H1 (cell line): ENCODE measurements around the gene TWIST2. TPM values are rescaled to one million over a fixed set of nuclear protein-coding genes. Genes with fewer than 3 reads are reported as not detected.

Experiments
- CTCF ChIA-PET: fragments of 300-600 bp; sonication (Branson Sonifier 250); formaldehyde crosslinking; loops from one replicate; lab custom pipeline; 2021; ENCODE audit not compliant: partially characterized antibody; lab: Charles Lee
- POLR2A ChIA-PET: fragments of 300-600 bp; sonication (Branson Sonifier 250); formaldehyde crosslinking; loops from one replicate; lab custom pipeline; 2021; ENCODE audit warnings: inconsistent platforms; ENCODE audit not compliant: partially characterized antibody; lab: Charles Lee
- DNase-seq, 2 experiments: peaks; one replicate each; pipeline versions ENCODE4 v3.0.0 to v3.0.0-alpha.2; 2010 to 2022; ENCODE audit warnings: low spot score in 2 of 2, low read depth in 1 of 2, mixed read lengths in 1 of 2
- FAIRE-seq: peaks from 2 replicates; lab custom pipeline; 2011; peaks lifted over from hg19 to GRCh38; lab: Jason Lieb, UNC
- H2AFZ ChIP-seq: 2 replicates; pipeline ENCODE4 v1.8.1; 2012; ENCODE audit warnings: low read length, inconsistent platforms
- H2AK5ac ChIP-seq: 2 replicates; pipeline ENCODE4 v1.6.1; 2013; ENCODE audit warnings: low read depth, low read length
- H2BK120ac ChIP-seq: replicated peaks from 2 replicates; pipeline ENCODE3; 2013; ENCODE audit warnings: low read depth, low read length, inconsistent platforms
- H2BK12ac ChIP-seq: 2 replicates; pipeline ENCODE4 v1.6.1; 2013; ENCODE audit warnings: low read depth, low read length
- H2BK15ac ChIP-seq: 2 replicates; pipeline ENCODE4 v1.6.1; 2013; ENCODE audit warnings: low read length
- H2BK20ac ChIP-seq: 2 replicates; pipeline ENCODE4 v1.6.1; 2013; ENCODE audit warnings: low read length
- H2BK5ac ChIP-seq: 2 replicates; pipeline ENCODE4 v1.6.1; 2013; ENCODE audit warnings: low read depth, low read length
- H3K14ac ChIP-seq: 2 replicates; pipeline ENCODE4 v1.6.1; 2013; ENCODE audit warnings: inconsistent platforms; ENCODE audit not compliant: insufficient read length
- H3K18ac ChIP-seq: 2 replicates; pipeline ENCODE4 v1.6.1; 2013; ENCODE audit warnings: low read length; ENCODE audit errors: extremely low read depth
- H3K23ac ChIP-seq: 2 replicates; pipeline ENCODE4 v1.6.1; 2013; ENCODE audit warnings: inconsistent platforms; ENCODE audit not compliant: insufficient read length
- H3K23me2 ChIP-seq: 2 replicates; pipeline ENCODE4 v1.6.1; 2013; ENCODE audit warnings: low read depth, low read length
- H3K27ac ChIP-seq: 2 replicates; pipeline ENCODE4 v1.6.1; 2011; ENCODE audit warnings: low read depth, low read length, inconsistent platforms
- H3K27me3 ChIP-seq, 4 experiments: replicated peaks in 1 of 4; 1 replicate in 1 of 4; 2 replicates in 3 of 4; pipeline versions ENCODE4 v1.6.1 to v1.8.1; 2011 to 2013; ENCODE audit warnings: low read length in 3 of 4, mild to moderate bottlenecking in 3 of 4, inconsistent platforms in 2 of 4, mixed read lengths in 2 of 4, moderate library complexity in 1 of 4; ENCODE audit not compliant: control insufficient read depth in 3 of 4, insufficient read depth in 3 of 4; ENCODE audit errors: extremely low read depth in 1 of 4
- H3K36me3 ChIP-seq, 4 experiments: 2 replicates each; pipeline versions ENCODE4 v1.6.1 to v1.8.1; 2011 to 2013; ENCODE audit warnings: mild to moderate bottlenecking in 4 of 4, low read length in 3 of 4, moderate library complexity in 2 of 4, control low read depth in 1 of 4, inconsistent platforms in 1 of 4; ENCODE audit not compliant: insufficient read depth in 4 of 4, control insufficient read depth in 2 of 4
- H3K4ac ChIP-seq: replicated peaks from 2 replicates; pipeline ENCODE3; 2013; ENCODE audit warnings: low read length, low read depth, mixed read lengths, inconsistent platforms; ENCODE audit not compliant: insufficient read length
- H3K4me1 ChIP-seq, 4 experiments: replicated peaks in 1 of 4; 1 replicate in 1 of 4; 2 replicates in 3 of 4; pipeline versions ENCODE4 v1.6.1 to v1.8.1; 2011 to 2013; ENCODE audit warnings: low read length in 3 of 4, inconsistent platforms in 2 of 4, mixed read lengths in 1 of 4; ENCODE audit not compliant: insufficient read depth in 4 of 4, control insufficient read depth in 3 of 4
- H3K4me2 ChIP-seq, 2 experiments: 2 replicates each; pipeline versions ENCODE4 v1.6.1 to v1.8.1; 2011 to 2013; ENCODE audit warnings: low read depth in 2 of 2, low read length in 2 of 2, control low read depth in 1 of 2, inconsistent platforms in 1 of 2, mild to moderate bottlenecking in 1 of 2; ENCODE audit not compliant: insufficient read depth in 1 of 2
- H3K4me3 ChIP-seq, 4 experiments: fragments of 200-600, 300-600 bp in 1 of 4; sonication (generic), shearing (Covaris generic), sonication (Bioruptor Twin) in 1 of 4; 2 replicates each; pipeline versions ENCODE4 v1.5.1 to v1.8.1; 2011 to 2016; ENCODE audit warnings: low read length in 4 of 4, low read depth in 3 of 4, control low read depth in 2 of 4, inconsistent platforms in 2 of 4, mild to moderate bottlenecking in 2 of 4, mixed read lengths in 1 of 4, moderate library complexity in 1 of 4; ENCODE audit not compliant: insufficient read depth in 2 of 4; ENCODE audit errors: extremely low read depth in 1 of 4
- H3K56ac ChIP-seq: replicated peaks from 2 replicates; pipeline ENCODE3; 2013; ENCODE audit warnings: low read depth, mild to moderate bottlenecking, mixed read lengths, low read length, inconsistent platforms; ENCODE audit not compliant: insufficient read length
- H3K79me1 ChIP-seq: 2 replicates; pipeline ENCODE4 v1.6.1; 2013; ENCODE audit warnings: low read depth, low read length, control low read depth
- H3K79me2 ChIP-seq, 2 experiments: 2 replicates each; pipeline versions ENCODE4 v1.6.1 to v1.8.1; 2012 to 2013; ENCODE audit warnings: low read length in 2 of 2, mild to moderate bottlenecking in 2 of 2, inconsistent platforms in 1 of 2; ENCODE audit not compliant: insufficient read depth in 2 of 2, control insufficient read depth in 1 of 2
- H3K9ac ChIP-seq, 4 experiments: replicated peaks in 1 of 4; 1 replicate in 1 of 4; 2 replicates in 3 of 4; pipeline versions ENCODE4 v1.6.1 to v1.8.1; 2011 to 2013; ENCODE audit warnings: low read depth in 3 of 4, low read length in 3 of 4, control low read depth in 2 of 4, mild to moderate bottlenecking in 2 of 4, moderate library complexity in 2 of 4, inconsistent platforms in 1 of 4; ENCODE audit errors: extremely low read depth in 1 of 4
- H3K9me3 ChIP-seq, 2 experiments: 2 replicates each; pipeline versions ENCODE4 v1.6.1 to v1.8.1; 2012 to 2013; ENCODE audit warnings: mild to moderate bottlenecking in 2 of 2, moderate library complexity in 2 of 2, control low read depth in 1 of 2, inconsistent platforms in 1 of 2, low read depth in 1 of 2, low read length in 1 of 2, mixed read lengths in 1 of 2; ENCODE audit not compliant: insufficient read depth in 2 of 2
- H4K20me1 ChIP-seq, 2 experiments: replicated peaks in 1 of 2; 2 replicates each; pipeline versions ENCODE3 to v1.8.1; 2011 to 2013; ENCODE audit warnings: inconsistent platforms in 2 of 2, low read length in 2 of 2, mild to moderate bottlenecking in 1 of 2; ENCODE audit not compliant: insufficient read depth in 2 of 2, control insufficient read depth in 1 of 2
- H4K5ac ChIP-seq: 2 replicates; pipeline ENCODE4 v1.6.1; 2013; ENCODE audit warnings: low read length, low read depth, mixed read lengths, inconsistent platforms; ENCODE audit not compliant: insufficient read length
- H4K8ac ChIP-seq: 2 replicates; pipeline ENCODE4 v1.8.0; 2013; ENCODE audit warnings: mild to moderate bottlenecking, moderate library complexity, low read length, inconsistent platforms; ENCODE audit not compliant: insufficient read depth; ENCODE audit errors: extremely low read depth
- H4K91ac ChIP-seq: replicated peaks from 2 replicates; pipeline ENCODE3; 2013; ENCODE audit warnings: low read length, mixed read lengths, inconsistent platforms; ENCODE audit not compliant: insufficient read length
- CREB1 ChIP-seq: IDR thresholded peaks from 2 replicates; pipeline ENCODE4 v1.6.1; 2012; ENCODE audit warnings: inconsistent platforms
- GABPA ChIP-seq: IDR thresholded peaks from 2 replicates; pipeline ENCODE4 v1.6.1; 2011; ENCODE audit warnings: mild to moderate bottlenecking, low read length, moderate library complexity, borderline replicate concordance; ENCODE audit not compliant: insufficient read depth
- KDM5A ChIP-seq: fragments of 200-600 bp; IDR thresholded peaks from 2 replicates; pipeline ENCODE4 v1.7.1; 2012; ENCODE audit warnings: mild to moderate bottlenecking, low read length, inconsistent platforms, mixed read lengths
- MAFK ChIP-seq: IDR thresholded peaks from 2 replicates; pipeline ENCODE4 v1.6.1; 2012; ENCODE audit warnings: low read depth, mild to moderate bottlenecking, improper control_type of control experiment, low read length
- NANOG ChIP-seq: IDR thresholded peaks from 2 replicates; pipeline ENCODE4 v1.6.1; 2011; ENCODE audit warnings: low read length, low read depth, mild to moderate bottlenecking, inconsistent platforms; ENCODE audit not compliant: insufficient read depth, poor library complexity, severe bottlenecking
- RXRA ChIP-seq: IDR thresholded peaks from 2 replicates; pipeline ENCODE4 v1.6.1; 2011; ENCODE audit warnings: low read depth, mild to moderate bottlenecking, low read length, moderate library complexity; ENCODE audit not compliant: insufficient read depth
- SIN3A ChIP-seq, 2 experiments: IDR thresholded peaks in 1 of 2; conservative IDR thresholded peaks in 1 of 2; 2 replicates each; pipeline ENCODE4 v1.6.1; 2011 to 2012; ENCODE audit warnings: low read length in 2 of 2, improper control_type of control experiment in 1 of 2, low read depth in 1 of 2, mild to moderate bottlenecking in 1 of 2
- SIX5 ChIP-seq: IDR thresholded peaks from 2 replicates; pipeline ENCODE4 v1.6.1; 2011; ENCODE audit warnings: mild to moderate bottlenecking, low read depth, low read length
- TCF12 ChIP-seq: IDR thresholded peaks from 2 replicates; pipeline ENCODE4 v1.6.1; 2011; ENCODE audit warnings: low read depth, mild to moderate bottlenecking, low read length
- WGBS, 2 experiments: shearing (Covaris generic) in 1 of 2; methylation state at CpG; one replicate each; pipeline versions ENCODE4 v1.1.6 to v1.1.7; 2013 to 2015; ENCODE audit warnings: low lambda C conversion rate in 2 of 2, mixed read lengths in 2 of 2, inconsistent platforms in 1 of 2, low coverage in 1 of 2, missing lambda C conversion rate in 1 of 2; ENCODE audit not compliant: insufficient replicate concordance in 2 of 2, insufficient coverage in 1 of 2, insufficient read length in 1 of 2; ENCODE audit errors: extremely low coverage in 1 of 2, missing lambda C conversion rate in 1 of 2; 5-methylcytosine and 5-hydroxymethylcytosine counted together
- polyA plus RNA-seq, 7 experiments: library from polyadenylated mRNA; depleted of rRNA in 3 of 7; stranded (reverse) in 5 of 7; unstranded in 2 of 7; fragments of >200 nt in 5 of 7; fragments of 200-250 nt in 2 of 7; gene quantifications; 1 replicate in 5 of 7; 2 replicates in 1 of 7; 4 replicates in 1 of 7; pipeline versions ENCODE4 v1.2.1 to v1.2.3, GENCODE V29; 2011 to 2013; ENCODE audit warnings: missing spikeins in 2 of 7, mixed read lengths in 2 of 7
- total RNA-seq: library from RNA; stranded (reverse); fragmentation: NEBNext Ultra II Directional; extraction: Animal tissue kit (Norgen Biotek cat#: 25700); gene quantifications from 2 replicates; pipeline ENCODE4 v1.2.1, GENCODE V29; 2021
- TF ChIP-seq, protein P1 (sequence below), 3 experiments: IDR thresholded peaks; 1 replicate in 2 of 3; 2 replicates in 1 of 3; pipeline versions ENCODE4 v1.5.1 to v1.6.1; 2011; ENCODE audit warnings: low read length in 3 of 3, mild to moderate bottlenecking in 3 of 3, inconsistent platforms in 2 of 3, low read depth in 1 of 3, moderate library complexity in 1 of 3; ENCODE audit not compliant: insufficient read depth in 1 of 3; ENCODE audit errors: control extremely low read depth in 1 of 3

TWIST2 gene
- total and polyA plus RNA-seq, 2 of the 8 experiments (the other 6 are each of a cell fraction or from before 2014, with no cell fraction given) = 2.6 to 4.3 TPM

DNA sequence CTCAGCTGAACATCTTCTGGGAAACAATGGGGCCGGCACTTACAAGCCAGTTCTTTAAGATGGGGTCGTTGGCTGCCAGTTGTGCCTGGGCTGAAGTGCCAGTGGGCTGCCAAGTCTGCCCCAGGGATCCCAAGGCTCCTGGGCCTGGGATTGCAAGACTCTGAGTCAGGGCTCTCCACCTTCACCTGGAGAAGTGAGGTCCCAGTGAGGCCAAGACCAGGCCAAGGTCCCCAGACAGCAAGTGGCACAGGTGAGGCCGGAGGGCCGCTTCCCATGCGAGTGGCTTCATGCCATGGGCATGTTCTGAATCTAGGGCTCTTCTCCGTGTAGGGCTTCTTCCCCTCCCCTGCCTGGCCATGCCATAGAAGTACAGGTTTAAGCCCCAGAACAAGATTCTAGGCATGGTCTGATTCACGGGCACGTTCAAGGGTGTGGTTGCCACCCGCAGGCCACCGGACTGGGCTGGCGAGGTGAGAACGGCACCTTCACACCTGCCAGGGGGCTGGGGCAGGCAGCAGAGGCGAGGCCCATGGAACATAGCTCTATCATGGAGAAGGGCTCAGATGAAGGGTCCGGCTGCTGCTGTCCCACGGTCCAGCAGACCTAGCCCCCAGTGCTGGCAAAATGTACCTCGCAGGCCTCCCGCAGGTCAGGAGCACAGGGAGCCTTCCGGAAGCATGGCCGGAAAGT, 36.4 kb downstream of the TWIST2 start:
- no peak overlapping the region for H3K4ac ChIP-seq
- H2BK120ac ChIP-seq = no peak overlapping the region
- no peaks in the 10 kb centered on the region for H3K23me2 ChIP-seq
- H3K9ac ChIP-seq = no peak overlapping the region
- no peak overlapping the region for H3K27ac ChIP-seq
- H3K18ac ChIP-seq = no peak overlapping the region
- no peak overlapping the region for H4K91ac ChIP-seq
- no peaks in the 10 kb centered on the region for H3K36me3 ChIP-seq
- no peak overlapping the region for H2BK5ac ChIP-seq
- FAIRE-seq (no peak), DNase-seq (no peak)
- H3K4me3 ChIP-seq = no peak overlapping the region
- H4K5ac ChIP-seq = no peak overlapping the region
- no peak overlapping the region for H2BK15ac ChIP-seq
- H2BK20ac ChIP-seq = no peak overlapping the region
- H3K27me3 ChIP-seq = no peaks in the 10 kb centered on the region
- H2AFZ ChIP-seq = no peak overlapping the region
- H3K4me1 ChIP-seq = no peaks in the 10 kb centered on the region
- no peak overlapping the region for H2AK5ac ChIP-seq
- H4K8ac ChIP-seq = no peak overlapping the region
- H3K14ac ChIP-seq = no peak overlapping the region
- no peaks in the 10 kb centered on the region for H3K79me2 ChIP-seq
- no peaks in the 10 kb centered on the region for H4K20me1 ChIP-seq
- no peak overlapping the region for H3K4me2 ChIP-seq
- ChIA-PET CTCF (no interaction called here), POLR2A (no interaction called here)
- no peak overlapping the region for H3K23ac ChIP-seq
- no peak overlapping the region for H3K56ac ChIP-seq
- no peaks in the 10 kb centered on the region for H3K79me1 ChIP-seq
- H3K9me3 ChIP-seq = no peaks in the 10 kb centered on the region
- H2BK12ac ChIP-seq = no peak overlapping the region
- 91% methylated on average over 19 of the region's 19 CpGs; no CpG with 5 or more reads in 1 of the 2 experiments for WGBS, 2 experiments
- TF ChIP-seq KDM5A = no peak
- TF ChIP-seq, protein P1, sequence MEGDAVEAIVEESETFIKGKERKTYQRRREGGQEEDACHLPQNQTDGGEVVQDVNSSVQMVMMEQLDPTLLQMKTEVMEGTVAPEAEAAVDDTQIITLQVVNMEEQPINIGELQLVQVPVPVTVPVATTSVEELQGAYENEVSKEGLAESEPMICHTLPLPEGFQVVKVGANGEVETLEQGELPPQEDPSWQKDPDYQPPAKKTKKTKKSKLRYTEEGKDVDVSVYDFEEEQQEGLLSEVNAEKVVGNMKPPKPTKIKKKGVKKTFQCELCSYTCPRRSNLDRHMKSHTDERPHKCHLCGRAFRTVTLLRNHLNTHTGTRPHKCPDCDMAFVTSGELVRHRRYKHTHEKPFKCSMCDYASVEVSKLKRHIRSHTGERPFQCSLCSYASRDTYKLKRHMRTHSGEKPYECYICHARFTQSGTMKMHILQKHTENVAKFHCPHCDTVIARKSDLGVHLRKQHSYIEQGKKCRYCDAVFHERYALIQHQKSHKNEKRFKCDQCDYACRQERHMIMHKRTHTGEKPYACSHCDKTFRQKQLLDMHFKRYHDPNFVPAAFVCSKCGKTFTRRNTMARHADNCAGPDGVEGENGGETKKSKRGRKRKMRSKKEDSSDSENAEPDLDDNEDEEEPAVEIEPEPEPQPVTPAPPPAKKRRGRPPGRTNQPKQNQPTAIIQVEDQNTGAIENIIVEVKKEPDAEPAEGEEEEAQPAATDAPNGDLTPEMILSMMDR (IDR thresholded peaks at IDR 0.05; ENCODE audit: control extremely low read depth in 1 of 3, insufficient read depth in 1 of 3, low read depth in 1 of 3, low read length in 3 of 3) = no peak
- TF ChIP-seq GABPA = no peak
- no peak for TF ChIP-seq RXRA
- TF ChIP-seq SIN3A (conservative IDR thresholded peaks at IDR 0.05 in 1 of 2, IDR thresholded peaks at IDR 0.05 in 1 of 2; ENCODE audit: low read depth in 1 of 2, low read length in 2 of 2) = no peak
- TF ChIP-seq SIX5 = no peak
- no peak for TF ChIP-seq CREB1
- no peak for TF ChIP-seq TCF12
- TF ChIP-seq NANOG = no peak
- no peak for TF ChIP-seq MAFK
